OCI-LY3 (cell line): ENCODE data around the gene NPY5R.

Source experiments
- H2AFZ ChIP-seq: fragments of 200-600, 300-600 bp; shearing (Covaris generic); 2 replicates; pipeline ENCODE4 v1.6.0; 2014; ENCODE audit warnings: antibody characterized with exemption, low read depth, low read length
- H3K27ac ChIP-seq: fragments of 200-600, 300-600 bp; sonication (generic); 2 replicates; pipeline ENCODE4 v1.5.1; 2014; ENCODE audit warnings: mild to moderate bottlenecking, low read length, moderate library complexity, mixed read lengths
- H3K27me3 ChIP-seq: fragments of 200-600, 300-600 bp; sonication (generic); 2 replicates; pipeline ENCODE4 v1.6.1; 2014; ENCODE audit warnings: low read depth, low read length, mixed read lengths
- H3K36me3 ChIP-seq: fragments of 200-600, 300-600 bp; sonication (generic); replicated peaks from 2 replicates; pipeline ENCODE3; 2014; ENCODE audit warnings: low read depth, low read length, mixed read lengths
- H3K4me1 ChIP-seq: fragments of 300-600, 200-600 bp; sonication (generic); 2 replicates; pipeline ENCODE4 v1.6.1; 2014; ENCODE audit warnings: low read length, mixed read lengths
- H3K4me2 ChIP-seq: fragments of 200-600, 300-600 bp; sonication (generic); 2 replicates; pipeline ENCODE4 v1.6.1; 2014; ENCODE audit warnings: low read length, mixed read lengths
- H3K4me3 ChIP-seq: fragments of 300-600, 200-600 bp; sonication (generic); 2 replicates; pipeline ENCODE4 v1.5.1; 2014; ENCODE audit warnings: antibody characterized with exemption, mild to moderate bottlenecking, low read length, moderate library complexity
- H3K79me2 ChIP-seq: fragments of 300-600, 200-600 bp; shearing (Covaris generic); 2 replicates; pipeline ENCODE4 v1.6.1; 2014; ENCODE audit warnings: mild to moderate bottlenecking, low read length, mixed read lengths
- H3K9ac ChIP-seq: fragments of 300-600, 200-600 bp; shearing (Covaris generic); 2 replicates; pipeline ENCODE4 v1.6.0; 2014; ENCODE audit warnings: mild to moderate bottlenecking, low read length, moderate library complexity
- H3K9me3 ChIP-seq: fragments of 200-600, 300-600 bp; shearing (Covaris generic); 2 replicates; pipeline ENCODE4 v1.6.1; 2014; ENCODE audit warnings: low read length, mixed read lengths; ENCODE audit not compliant: insufficient read depth
- H4K20me1 ChIP-seq: fragments of 200-600, 300-600 bp; sonication (generic); 2 replicates; pipeline ENCODE4 v1.6.1; 2016; ENCODE audit warnings: low read length, mixed read lengths; ENCODE audit not compliant: insufficient read depth
- EZH2phosphoT487 ChIP-seq: fragments of 200-600 bp; shearing (Covaris generic); IDR thresholded peaks from 2 replicates; pipeline ENCODE4 v1.6.1; 2018; ENCODE audit warnings: antibody characterized with exemption, mixed run types, low read depth
- TF ChIP-seq, protein P1 (sequence below): fragments of 200-600, 300-600 bp; sonication (generic); IDR thresholded peaks from 2 replicates; pipeline ENCODE4 v1.5.1; 2014; ENCODE audit warnings: antibody characterized with exemption, low read length, low read depth

NPY5R gene

DNA sequence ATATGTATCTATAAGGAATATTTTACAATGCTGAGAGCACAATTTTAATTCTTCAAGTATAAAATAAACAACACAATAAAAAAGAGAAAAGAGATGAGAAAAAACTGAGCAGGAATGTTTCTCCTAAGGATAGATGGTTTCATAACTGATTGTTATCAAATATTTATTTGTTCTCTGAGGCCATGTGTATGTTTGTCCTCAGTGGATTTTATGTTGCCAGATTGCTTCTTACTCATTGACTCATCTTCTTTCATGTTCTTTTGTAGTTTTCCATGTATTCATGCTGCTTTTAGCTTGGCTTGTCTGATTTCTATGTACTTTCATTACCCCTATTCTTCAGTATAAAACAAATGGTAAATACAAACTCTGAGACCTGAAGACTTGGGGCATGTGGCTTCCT lies 41.2 kb downstream of the NPY5R start:
- H3K4me2 ChIP-seq = no peak overlapping the region
- H3K27ac ChIP-seq = no peak overlapping the region
- TF ChIP-seq EZH2phosphoT487 = no peak
- TF ChIP-seq, protein P1, sequence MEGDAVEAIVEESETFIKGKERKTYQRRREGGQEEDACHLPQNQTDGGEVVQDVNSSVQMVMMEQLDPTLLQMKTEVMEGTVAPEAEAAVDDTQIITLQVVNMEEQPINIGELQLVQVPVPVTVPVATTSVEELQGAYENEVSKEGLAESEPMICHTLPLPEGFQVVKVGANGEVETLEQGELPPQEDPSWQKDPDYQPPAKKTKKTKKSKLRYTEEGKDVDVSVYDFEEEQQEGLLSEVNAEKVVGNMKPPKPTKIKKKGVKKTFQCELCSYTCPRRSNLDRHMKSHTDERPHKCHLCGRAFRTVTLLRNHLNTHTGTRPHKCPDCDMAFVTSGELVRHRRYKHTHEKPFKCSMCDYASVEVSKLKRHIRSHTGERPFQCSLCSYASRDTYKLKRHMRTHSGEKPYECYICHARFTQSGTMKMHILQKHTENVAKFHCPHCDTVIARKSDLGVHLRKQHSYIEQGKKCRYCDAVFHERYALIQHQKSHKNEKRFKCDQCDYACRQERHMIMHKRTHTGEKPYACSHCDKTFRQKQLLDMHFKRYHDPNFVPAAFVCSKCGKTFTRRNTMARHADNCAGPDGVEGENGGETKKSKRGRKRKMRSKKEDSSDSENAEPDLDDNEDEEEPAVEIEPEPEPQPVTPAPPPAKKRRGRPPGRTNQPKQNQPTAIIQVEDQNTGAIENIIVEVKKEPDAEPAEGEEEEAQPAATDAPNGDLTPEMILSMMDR = no peak
- no peaks in the 10 kb centered on the region for H3K9me3 ChIP-seq
- no peak overlapping the region for H2AFZ ChIP-seq
- no peaks in the 10 kb centered on the region for H3K36me3 ChIP-seq
- no peak overlapping the region for H3K4me3 ChIP-seq
- H3K27me3 ChIP-seq = no peaks in the 10 kb centered on the region
- no peaks in the 10 kb centered on the region for H3K79me2 ChIP-seq
- H3K9ac ChIP-seq = no peak overlapping the region
- H3K4me1 ChIP-seq = no peaks in the 10 kb centered on the region
- no peaks in the 10 kb centered on the region for H4K20me1 ChIP-seq

DNA sequence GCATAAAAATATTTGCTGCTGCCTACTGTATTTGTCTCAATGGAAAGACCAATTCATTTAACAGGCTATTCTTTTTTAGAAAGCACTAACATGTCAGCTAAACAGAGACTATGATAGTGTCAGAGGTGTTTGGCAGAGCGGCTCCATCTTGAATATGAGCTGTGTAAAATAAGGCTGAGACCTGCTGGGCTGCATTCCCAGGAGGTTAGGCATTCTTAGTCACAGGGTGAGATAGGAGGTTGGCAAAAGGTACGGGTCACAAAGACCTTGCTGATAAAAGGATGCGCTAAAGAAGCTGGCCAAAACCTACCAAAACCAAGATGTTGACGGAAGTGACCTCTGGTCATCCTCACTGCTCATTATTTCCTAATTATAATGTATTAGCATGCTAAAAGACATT lies 41.8 kb downstream of the NPY5R start:
- Histone ChIP-seq H3K4me2 (no peak overlapping the region), H3K27me3 (no peaks in the 10 kb centered on the region), H3K4me1 (no peaks in the 10 kb centered on the region), H2AFZ (no peak overlapping the region), H3K9ac (no peak overlapping the region), H3K79me2 (no peaks in the 10 kb centered on the region), H3K4me3 (no peak overlapping the region), H3K9me3 (no peaks in the 10 kb centered on the region), H3K36me3 (no peaks in the 10 kb centered on the region), H3K27ac (no peak overlapping the region), H4K20me1 (no peaks in the 10 kb centered on the region)
- no peak for TF ChIP-seq EZH2phosphoT487
- TF ChIP-seq, protein P1 = no peak

DNA sequence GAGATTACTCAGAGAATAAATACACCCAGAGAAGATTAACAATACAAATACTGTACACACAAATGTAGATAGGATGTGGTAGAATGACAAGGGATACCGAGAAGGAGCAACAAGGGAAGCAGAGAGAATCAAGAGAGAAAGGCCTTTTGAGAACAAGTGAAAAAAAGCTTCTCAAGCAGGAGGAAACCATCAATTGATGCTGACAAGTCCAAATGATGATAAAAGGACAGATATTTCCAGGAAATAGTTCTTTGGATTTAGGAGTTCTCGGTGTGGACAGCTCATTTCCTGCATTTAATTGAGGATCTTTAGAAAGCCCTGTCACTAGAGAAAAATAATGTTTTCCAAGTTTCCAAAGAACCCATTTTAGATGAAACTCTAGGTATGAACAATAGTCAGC lies 48.1 kb downstream of the NPY5R start:
- Histone ChIP-seq H3K4me1 (no peaks in the 10 kb centered on the region), H3K9me3 (no peaks in the 10 kb centered on the region), H2AFZ (no peak overlapping the region), H4K20me1 (no peaks in the 10 kb centered on the region), H3K36me3 (no peaks in the 10 kb centered on the region), H3K4me3 (no peak overlapping the region), H3K79me2 (no peaks in the 10 kb centered on the region), H3K27ac (no peak overlapping the region), H3K9ac (no peak overlapping the region), H3K27me3 (no peaks in the 10 kb centered on the region), H3K4me2 (no peak overlapping the region)
- TF ChIP-seq, protein P1 = no peak
- no peak for TF ChIP-seq EZH2phosphoT487

DNA sequence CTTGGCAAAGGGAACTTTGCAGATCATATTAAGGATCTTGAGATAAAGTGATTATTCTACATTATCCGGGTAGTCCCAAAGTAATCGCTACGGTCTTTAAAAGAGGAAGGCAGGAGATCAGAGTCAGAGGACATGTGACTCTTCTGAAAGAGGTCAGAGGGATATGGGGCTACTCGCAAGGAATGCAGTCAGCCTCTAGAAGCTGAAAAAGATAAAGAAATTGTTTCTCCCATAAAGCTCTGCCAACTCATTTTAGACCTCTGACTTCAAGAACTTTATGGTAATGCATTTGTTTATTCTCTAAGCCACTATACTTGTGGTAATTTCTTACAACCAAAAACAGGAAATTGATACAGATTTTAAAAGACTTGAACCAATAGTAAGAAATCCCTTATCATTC lies 48.6 kb downstream of the NPY5R start:
- H3K27me3 ChIP-seq = no peaks in the 10 kb centered on the region
- H3K79me2 ChIP-seq = no peaks in the 10 kb centered on the region
- no peak overlapping the region for H3K9ac ChIP-seq
- H3K27ac ChIP-seq = no peak overlapping the region
- H3K36me3 ChIP-seq = no peaks in the 10 kb centered on the region
- no peaks in the 10 kb centered on the region for H4K20me1 ChIP-seq
- no peak overlapping the region for H3K4me2 ChIP-seq
- H3K4me3 ChIP-seq = no peak overlapping the region
- no peaks in the 10 kb centered on the region for H3K9me3 ChIP-seq
- no peak for TF ChIP-seq EZH2phosphoT487
- TF ChIP-seq, protein P1 = no peak
- no peak overlapping the region for H2AFZ ChIP-seq
- H3K4me1 ChIP-seq = no peaks in the 10 kb centered on the region
